HS-27A (cell line): ENCODE measurements around the gene SLC6A16.
"Not testable (repeated sequence)": the region's sequence is repeated elsewhere in the genome, so short reads cannot be mapped to it uniquely, and the experiment has no call there.

ENCODE experiments used
- DNase-seq: peaks from one replicate; pipeline ENCODE4 v3.0.0-alpha.2; 2012; ENCODE audit warnings: low read depth, missing footprints

Gene SLC6A16

GRCh38 chr19:49271080-49271753 lies 53.8 kb downstream of the SLC6A16 start:
- DNase-seq = no peak

- DNase-seq = not testable (repeated sequence)
Measured at GRCh38 chr19:49266409-49266808, 58.6 kb downstream of the SLC6A16 start.

GRCh38 chr19:49264258-49264657 lies 60.7 kb downstream of the SLC6A16 start:
- no peak for DNase-seq

- DNase-seq = no peak
Measured at GRCh38 chr19:49261602-49262001, 63.4 kb downstream of the SLC6A16 start.

- no peak for DNase-seq
Measured at GRCh38 chr19:49256691-49257090, 68.3 kb downstream of the SLC6A16 start.

GRCh38 chr19:49255674-49256073 lies 69.3 kb downstream of the SLC6A16 start:
- DNase-seq = no peak

GRCh38 chr19:49249933-49250332 lies 75.1 kb downstream of the SLC6A16 start:
- DNase-seq = no peak

GRCh38 chr19:49247676-49248075 lies 77.3 kb downstream of the SLC6A16 start:
- no peak for DNase-seq

GRCh38 chr19:49244256-49244655 lies 80.7 kb downstream of the SLC6A16 start:
- DNase-seq = no peak

GRCh38 chr19:49243726-49244125 lies 81.3 kb downstream of the SLC6A16 start:
- no peak for DNase-seq

GRCh38 chr19:49243129-49243528 lies 81.9 kb downstream of the SLC6A16 start:
- no peak for DNase-seq

- no peak for DNase-seq
Measured at GRCh38 chr19:49241769-49242168, 83.2 kb downstream of the SLC6A16 start.
